ENCODE measurements around the gene GRIP1.

Gene GRIP1

GRCh38 chr12:66453120-66453519 is 225.8 kb downstream of the GRIP1 start:
- H3K36me3 ChIP-seq (ENCODE audit: low read length), result no peaks in the 10 kb centered on the region
- H3K4me2 ChIP-seq (ENCODE audit: low read depth, low read length, poor library complexity, severe bottlenecking), result no peak overlapping the region
- H3K9me3 ChIP-seq (ENCODE audit: insufficient read depth, low read length), result no peaks in the 10 kb centered on the region
- H3K27me3 ChIP-seq (ENCODE audit: low read length), result no peaks in the 10 kb centered on the region
- no peak overlapping the region for H3K9ac ChIP-seq (ENCODE audit: low read length)
- H3K4me3 ChIP-seq (ENCODE audit: insufficient read depth, low read length, poor library complexity, severe bottlenecking), result no peak overlapping the region
- H3K27ac ChIP-seq (ENCODE audit: low read depth, low read length), result no peak overlapping the region
- no peak for TF ChIP-seq EZH2phosphoT487 (conservative IDR thresholded peaks at IDR 0.05; ENCODE audit: low read length)
- TF ChIP-seq, protein P1, sequence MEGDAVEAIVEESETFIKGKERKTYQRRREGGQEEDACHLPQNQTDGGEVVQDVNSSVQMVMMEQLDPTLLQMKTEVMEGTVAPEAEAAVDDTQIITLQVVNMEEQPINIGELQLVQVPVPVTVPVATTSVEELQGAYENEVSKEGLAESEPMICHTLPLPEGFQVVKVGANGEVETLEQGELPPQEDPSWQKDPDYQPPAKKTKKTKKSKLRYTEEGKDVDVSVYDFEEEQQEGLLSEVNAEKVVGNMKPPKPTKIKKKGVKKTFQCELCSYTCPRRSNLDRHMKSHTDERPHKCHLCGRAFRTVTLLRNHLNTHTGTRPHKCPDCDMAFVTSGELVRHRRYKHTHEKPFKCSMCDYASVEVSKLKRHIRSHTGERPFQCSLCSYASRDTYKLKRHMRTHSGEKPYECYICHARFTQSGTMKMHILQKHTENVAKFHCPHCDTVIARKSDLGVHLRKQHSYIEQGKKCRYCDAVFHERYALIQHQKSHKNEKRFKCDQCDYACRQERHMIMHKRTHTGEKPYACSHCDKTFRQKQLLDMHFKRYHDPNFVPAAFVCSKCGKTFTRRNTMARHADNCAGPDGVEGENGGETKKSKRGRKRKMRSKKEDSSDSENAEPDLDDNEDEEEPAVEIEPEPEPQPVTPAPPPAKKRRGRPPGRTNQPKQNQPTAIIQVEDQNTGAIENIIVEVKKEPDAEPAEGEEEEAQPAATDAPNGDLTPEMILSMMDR (IDR thresholded peaks at IDR 0.05; ENCODE audit: insufficient read depth, low read length, poor library complexity, severe bottlenecking), result no peak
- H4K20me1 ChIP-seq (ENCODE audit: low read depth, low read length), result no peaks in the 10 kb centered on the region
- no peaks in the 10 kb centered on the region for H3K79me2 ChIP-seq (ENCODE audit: insufficient read depth, low read length)
- no peak overlapping the region for H2AFZ ChIP-seq (ENCODE audit: low read depth, low read length, severe bottlenecking)
- no peaks in the 10 kb centered on the region for H3F3A ChIP-seq (ENCODE audit: insufficient read depth)
- no peaks in the 10 kb centered on the region for H3K9me2 ChIP-seq (replicated peaks; ENCODE audit: insufficient read depth, low read length)

DNA sequence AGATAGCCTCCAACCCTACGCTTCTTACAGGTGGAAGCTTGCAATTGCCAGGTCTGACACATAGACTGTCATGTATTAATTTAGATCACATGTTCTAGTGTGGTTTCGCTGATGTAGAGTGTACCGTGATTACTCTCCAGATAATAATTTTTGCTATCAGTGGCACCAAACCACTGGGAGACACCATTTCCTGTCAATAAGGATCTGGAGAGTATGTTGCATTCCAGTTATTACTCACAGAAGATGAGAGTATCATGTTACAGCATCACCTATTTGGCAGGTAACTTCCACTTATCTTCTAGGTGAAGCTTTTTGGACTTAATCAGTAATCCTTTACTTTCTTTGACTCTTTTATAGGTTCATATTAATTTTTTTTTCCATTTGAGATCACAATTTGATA is 229.3 kb downstream of the GRIP1 start:
- TF ChIP-seq EZH2phosphoT487 (conservative IDR thresholded peaks at IDR 0.05; ENCODE audit: low read length), result no peak
- TF ChIP-seq, protein P1 (IDR thresholded peaks at IDR 0.05; ENCODE audit: insufficient read depth, low read length, poor library complexity, severe bottlenecking), result no peak
- H3K27me3 ChIP-seq (ENCODE audit: low read length), result no peaks in the 10 kb centered on the region
- H2AFZ ChIP-seq (ENCODE audit: low read depth, low read length, severe bottlenecking), result no peak overlapping the region
- H3K4me3 ChIP-seq (ENCODE audit: insufficient read depth, low read length, poor library complexity, severe bottlenecking), result no peak overlapping the region
- H3K36me3 ChIP-seq (ENCODE audit: low read length), result no peaks in the 10 kb centered on the region
- no peak overlapping the region for H3K4me2 ChIP-seq (ENCODE audit: low read depth, low read length, poor library complexity, severe bottlenecking)
- no peaks in the 10 kb centered on the region for H4K20me1 ChIP-seq (ENCODE audit: low read depth, low read length)
- H3K9me3 ChIP-seq (ENCODE audit: insufficient read depth, low read length), result no peaks in the 10 kb centered on the region
- H3K27ac ChIP-seq (ENCODE audit: low read depth, low read length), result no peak overlapping the region
- no peaks in the 10 kb centered on the region for H3K79me2 ChIP-seq (ENCODE audit: insufficient read depth, low read length)
- H3K9me2 ChIP-seq (replicated peaks; ENCODE audit: insufficient read depth, low read length), result no peaks in the 10 kb centered on the region
- H3F3A ChIP-seq (ENCODE audit: insufficient read depth), result no peaks in the 10 kb centered on the region
- H3K9ac ChIP-seq (ENCODE audit: low read length), result no peak overlapping the region

DNA sequence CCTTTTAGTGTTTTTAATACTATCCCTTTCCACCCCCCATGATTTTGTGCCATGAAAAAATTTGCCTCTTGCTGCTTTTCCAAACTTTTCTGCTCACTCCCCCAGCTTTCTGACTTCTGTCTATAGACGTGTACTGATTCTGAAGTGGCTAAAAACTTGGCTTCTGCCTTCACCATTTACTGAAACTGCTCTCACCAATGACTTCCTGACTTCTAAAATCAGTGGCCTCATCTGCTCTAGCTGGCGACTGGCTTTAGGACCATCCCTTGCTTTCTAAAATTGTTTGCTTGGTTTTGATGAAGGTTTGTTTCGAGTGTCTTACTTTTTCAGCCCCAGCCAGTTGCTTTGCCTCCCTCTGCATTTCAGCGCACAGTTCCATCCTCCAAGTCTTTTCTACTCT is 231.2 kb downstream of the GRIP1 start:
- no peak overlapping the region for H3K9ac ChIP-seq (ENCODE audit: low read length)
- no peak overlapping the region for H3K27ac ChIP-seq (ENCODE audit: low read depth, low read length)
- H3K9me2 ChIP-seq (replicated peaks; ENCODE audit: insufficient read depth, low read length), result no peaks in the 10 kb centered on the region
- no peaks in the 10 kb centered on the region for H3K27me3 ChIP-seq (ENCODE audit: low read length)
- no peaks in the 10 kb centered on the region for H3K36me3 ChIP-seq (ENCODE audit: low read length)
- H3K4me3 ChIP-seq (ENCODE audit: insufficient read depth, low read length, poor library complexity, severe bottlenecking), result no peak overlapping the region
- no peaks in the 10 kb centered on the region for H3K9me3 ChIP-seq (ENCODE audit: insufficient read depth, low read length)
- TF ChIP-seq, protein P1 (IDR thresholded peaks at IDR 0.05; ENCODE audit: insufficient read depth, low read length, poor library complexity, severe bottlenecking), result no peak
- TF ChIP-seq EZH2phosphoT487 (conservative IDR thresholded peaks at IDR 0.05; ENCODE audit: low read length), result no peak
- H4K20me1 ChIP-seq (ENCODE audit: low read depth, low read length), result no peaks in the 10 kb centered on the region
- no peak overlapping the region for H3K4me2 ChIP-seq (ENCODE audit: low read depth, low read length, poor library complexity, severe bottlenecking)
- H3K79me2 ChIP-seq (ENCODE audit: insufficient read depth, low read length), result no peaks in the 10 kb centered on the region
- no peak overlapping the region for H2AFZ ChIP-seq (ENCODE audit: low read depth, low read length, severe bottlenecking)
- no peaks in the 10 kb centered on the region for H3F3A ChIP-seq (ENCODE audit: insufficient read depth)

All from SU-DHL-6 (cell line).